ENCODE results near the gene CA7.

The CA7 gene

GRCh38 chr16:66872559-66872942, 28.3 kb downstream of the CA7 start:
- Histone ChIP-seq H3K27me3 (ENCODE audit: insufficient read depth, poor library complexity, severe bottlenecking) (no peaks in the 10 kb centered on the region), H3K4me3 (replicated peaks; ENCODE audit: insufficient read depth, low read length) (peak overlapping the region; percentile 39), H3K27ac (replicated peaks) (peak overlapping the region; percentile 78)
- TF ChIP-seq POLR2AphosphoS5 (IDR thresholded peaks at IDR 0.05; ENCODE audit: low read depth) (no peak), SPI1 (IDR thresholded peaks at IDR 0.05; ENCODE audit: borderline replicate concordance, low read depth) (no peak), GABPA (IDR thresholded peaks at IDR 0.05; ENCODE audit: low read depth) (no peak)
- TF ChIP-seq, protein P1, sequence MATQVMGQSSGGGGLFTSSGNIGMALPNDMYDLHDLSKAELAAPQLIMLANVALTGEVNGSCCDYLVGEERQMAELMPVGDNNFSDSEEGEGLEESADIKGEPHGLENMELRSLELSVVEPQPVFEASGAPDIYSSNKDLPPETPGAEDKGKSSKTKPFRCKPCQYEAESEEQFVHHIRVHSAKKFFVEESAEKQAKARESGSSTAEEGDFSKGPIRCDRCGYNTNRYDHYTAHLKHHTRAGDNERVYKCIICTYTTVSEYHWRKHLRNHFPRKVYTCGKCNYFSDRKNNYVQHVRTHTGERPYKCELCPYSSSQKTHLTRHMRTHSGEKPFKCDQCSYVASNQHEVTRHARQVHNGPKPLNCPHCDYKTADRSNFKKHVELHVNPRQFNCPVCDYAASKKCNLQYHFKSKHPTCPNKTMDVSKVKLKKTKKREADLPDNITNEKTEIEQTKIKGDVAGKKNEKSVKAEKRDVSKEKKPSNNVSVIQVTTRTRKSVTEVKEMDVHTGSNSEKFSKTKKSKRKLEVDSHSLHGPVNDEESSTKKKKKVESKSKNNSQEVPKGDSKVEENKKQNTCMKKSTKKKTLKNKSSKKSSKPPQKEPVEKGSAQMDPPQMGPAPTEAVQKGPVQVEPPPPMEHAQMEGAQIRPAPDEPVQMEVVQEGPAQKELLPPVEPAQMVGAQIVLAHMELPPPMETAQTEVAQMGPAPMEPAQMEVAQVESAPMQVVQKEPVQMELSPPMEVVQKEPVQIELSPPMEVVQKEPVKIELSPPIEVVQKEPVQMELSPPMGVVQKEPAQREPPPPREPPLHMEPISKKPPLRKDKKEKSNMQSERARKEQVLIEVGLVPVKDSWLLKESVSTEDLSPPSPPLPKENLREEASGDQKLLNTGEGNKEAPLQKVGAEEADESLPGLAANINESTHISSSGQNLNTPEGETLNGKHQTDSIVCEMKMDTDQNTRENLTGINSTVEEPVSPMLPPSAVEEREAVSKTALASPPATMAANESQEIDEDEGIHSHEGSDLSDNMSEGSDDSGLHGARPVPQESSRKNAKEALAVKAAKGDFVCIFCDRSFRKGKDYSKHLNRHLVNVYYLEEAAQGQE (IDR thresholded peaks at IDR 0.05; ENCODE audit: insufficient replicate concordance, low read depth) = no peak
- TF ChIP-seq, protein P2, sequence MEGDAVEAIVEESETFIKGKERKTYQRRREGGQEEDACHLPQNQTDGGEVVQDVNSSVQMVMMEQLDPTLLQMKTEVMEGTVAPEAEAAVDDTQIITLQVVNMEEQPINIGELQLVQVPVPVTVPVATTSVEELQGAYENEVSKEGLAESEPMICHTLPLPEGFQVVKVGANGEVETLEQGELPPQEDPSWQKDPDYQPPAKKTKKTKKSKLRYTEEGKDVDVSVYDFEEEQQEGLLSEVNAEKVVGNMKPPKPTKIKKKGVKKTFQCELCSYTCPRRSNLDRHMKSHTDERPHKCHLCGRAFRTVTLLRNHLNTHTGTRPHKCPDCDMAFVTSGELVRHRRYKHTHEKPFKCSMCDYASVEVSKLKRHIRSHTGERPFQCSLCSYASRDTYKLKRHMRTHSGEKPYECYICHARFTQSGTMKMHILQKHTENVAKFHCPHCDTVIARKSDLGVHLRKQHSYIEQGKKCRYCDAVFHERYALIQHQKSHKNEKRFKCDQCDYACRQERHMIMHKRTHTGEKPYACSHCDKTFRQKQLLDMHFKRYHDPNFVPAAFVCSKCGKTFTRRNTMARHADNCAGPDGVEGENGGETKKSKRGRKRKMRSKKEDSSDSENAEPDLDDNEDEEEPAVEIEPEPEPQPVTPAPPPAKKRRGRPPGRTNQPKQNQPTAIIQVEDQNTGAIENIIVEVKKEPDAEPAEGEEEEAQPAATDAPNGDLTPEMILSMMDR (IDR thresholded peaks at IDR 0.05; ENCODE audit: insufficient read depth, low read length) = no peak
- DNase-seq (ENCODE audit: low read depth in 1 of 2, low spot score in 1 of 2) = peak in 1 of 2 experiments; percentile 43

DNA sequence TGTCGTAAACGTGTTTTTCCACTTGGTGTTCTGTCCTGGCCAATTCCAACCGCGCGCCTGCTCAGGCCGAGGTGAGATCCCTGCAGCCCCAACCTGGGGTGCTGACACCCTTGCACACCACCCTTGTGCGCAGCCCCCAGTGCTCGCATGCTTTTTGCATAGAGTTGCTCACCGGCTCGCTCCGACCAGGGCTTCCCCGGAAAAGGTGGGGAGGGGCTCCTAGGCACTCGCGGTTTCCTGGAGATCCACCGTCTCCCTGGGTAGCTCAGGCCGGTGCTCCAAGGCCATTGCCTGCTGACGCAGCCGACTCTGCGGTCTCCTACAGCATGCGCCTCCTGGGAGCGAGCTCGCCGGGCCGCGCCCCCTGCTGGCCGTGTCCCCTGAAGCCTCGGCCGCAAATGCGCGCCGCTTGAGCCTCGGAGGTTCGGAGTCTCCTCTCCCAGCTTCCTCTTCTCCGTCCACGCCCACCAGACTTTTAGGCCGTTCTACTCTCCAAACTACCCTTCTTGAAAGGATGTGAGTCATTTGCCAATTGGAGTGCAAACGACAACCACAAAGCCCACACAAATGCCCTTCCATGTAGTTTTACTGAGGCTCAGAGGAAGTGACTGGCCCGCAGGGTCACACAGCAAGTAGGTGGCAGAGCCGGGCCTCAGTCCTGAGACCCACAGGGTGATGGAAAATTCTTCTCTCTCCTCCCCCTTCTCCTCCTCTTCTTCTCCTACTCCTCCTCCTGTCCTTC, 28.9 kb downstream of the CA7 start:
- Histone ChIP-seq H3K27me3 (ENCODE audit: insufficient read depth, poor library complexity, severe bottlenecking) (no peaks in the 10 kb centered on the region), H3K27ac (replicated peaks) (peak overlapping the region; percentile 78), H3K4me3 (replicated peaks; ENCODE audit: insufficient read depth, low read length) (peak overlapping the region; percentile 39)
- peak; percentile 99 to 100 for DNase-seq (ENCODE audit: low read depth in 1 of 2, low spot score in 1 of 2)
- TF ChIP-seq, protein P2 (IDR thresholded peaks at IDR 0.05; ENCODE audit: insufficient read depth, low read length) = peak; percentile 88
- TF ChIP-seq SPI1 (IDR thresholded peaks at IDR 0.05; ENCODE audit: borderline replicate concordance, low read depth) (peak; percentile 75), POLR2AphosphoS5 (IDR thresholded peaks at IDR 0.05; ENCODE audit: low read depth) (peak; percentile 83), GABPA (IDR thresholded peaks at IDR 0.05; ENCODE audit: low read depth) (no peak)
- TF ChIP-seq, protein P1 (IDR thresholded peaks at IDR 0.05; ENCODE audit: insufficient replicate concordance, low read depth) = no peak

GRCh38 chr16:66873685-66874055, 29.5 kb downstream of the CA7 start:
- DNase-seq (ENCODE audit: low read depth in 1 of 2, low spot score in 1 of 2) = peak; percentile 54 to 79
- Histone ChIP-seq H3K27me3 (ENCODE audit: insufficient read depth, poor library complexity, severe bottlenecking) (no peaks in the 10 kb centered on the region), H3K4me3 (replicated peaks; ENCODE audit: insufficient read depth, low read length) (no peak overlapping the region), H3K27ac (replicated peaks) (no peak overlapping the region)
- TF ChIP-seq, protein P2 (IDR thresholded peaks at IDR 0.05; ENCODE audit: insufficient read depth, low read length) = no peak
- TF ChIP-seq GABPA (IDR thresholded peaks at IDR 0.05; ENCODE audit: low read depth) (no peak), SPI1 (IDR thresholded peaks at IDR 0.05; ENCODE audit: borderline replicate concordance, low read depth) (no peak)
